Measurements from ENCODE around the gene CADPS2.

The CADPS2 gene

GRCh38 chr7:122736183-122736582 is 150.1 kb downstream of the CADPS2 start:
- TF ChIP-seq TAF1 (IDR thresholded peaks at IDR 0.05; ENCODE audit: borderline replicate concordance, insufficient read depth, low read length) (no peak), REST (IDR thresholded peaks at IDR 0.05; ENCODE audit: insufficient read depth in 1 of 2, low read depth in 2 of 2, low read length in 2 of 2) (no peak), POLR2AphosphoS5 (IDR thresholded peaks at IDR 0.05; ENCODE audit: low read depth, low read length) (no peak), SIN3A (IDR thresholded peaks at IDR 0.05; ENCODE audit: borderline replicate concordance, insufficient read depth, low read length) (no peak), FOXP2 (optimal IDR thresholded peaks at IDR 0.05; ENCODE audit: borderline replicate concordance, extremely low read depth, extremely low read length, insufficient read depth) (no peak)

GRCh38 chr7:122727759-122728158 is 158.5 kb downstream of the CADPS2 start:
- no peak for TF ChIP-seq FOXP2 (optimal IDR thresholded peaks at IDR 0.05; ENCODE audit: borderline replicate concordance, extremely low read depth, extremely low read length, insufficient read depth)
- no peak for TF ChIP-seq REST (IDR thresholded peaks at IDR 0.05; ENCODE audit: insufficient read depth in 1 of 2, low read depth in 2 of 2, low read length in 2 of 2)
- no peak for TF ChIP-seq POLR2AphosphoS5 (IDR thresholded peaks at IDR 0.05; ENCODE audit: low read depth, low read length)
- TF ChIP-seq TAF1 (IDR thresholded peaks at IDR 0.05; ENCODE audit: borderline replicate concordance, insufficient read depth, low read length), result no peak
- no peak for TF ChIP-seq SIN3A (IDR thresholded peaks at IDR 0.05; ENCODE audit: borderline replicate concordance, insufficient read depth, low read length)

- TF ChIP-seq REST (IDR thresholded peaks at IDR 0.05; ENCODE audit: insufficient read depth in 1 of 2, low read depth in 2 of 2, low read length in 2 of 2), result no peak
- TF ChIP-seq SIN3A (IDR thresholded peaks at IDR 0.05; ENCODE audit: borderline replicate concordance, insufficient read depth, low read length), result no peak
- TF ChIP-seq POLR2AphosphoS5 (IDR thresholded peaks at IDR 0.05; ENCODE audit: low read depth, low read length), result no peak
- no peak for TF ChIP-seq FOXP2 (optimal IDR thresholded peaks at IDR 0.05; ENCODE audit: borderline replicate concordance, extremely low read depth, extremely low read length, insufficient read depth)
- no peak for TF ChIP-seq TAF1 (IDR thresholded peaks at IDR 0.05; ENCODE audit: borderline replicate concordance, insufficient read depth, low read length)
These were observed 158.9 kb downstream of the CADPS2 start for GRCh38 chr7:122727354-122727753.

GRCh38 chr7:122726881-122727280 is 159.4 kb downstream of the CADPS2 start:
- TF ChIP-seq TAF1 (IDR thresholded peaks at IDR 0.05; ENCODE audit: borderline replicate concordance, insufficient read depth, low read length) (no peak), POLR2AphosphoS5 (IDR thresholded peaks at IDR 0.05; ENCODE audit: low read depth, low read length) (no peak), SIN3A (IDR thresholded peaks at IDR 0.05; ENCODE audit: borderline replicate concordance, insufficient read depth, low read length) (no peak), FOXP2 (optimal IDR thresholded peaks at IDR 0.05; ENCODE audit: borderline replicate concordance, extremely low read depth, extremely low read length, insufficient read depth) (no peak), REST (IDR thresholded peaks at IDR 0.05; ENCODE audit: insufficient read depth in 1 of 2, low read depth in 2 of 2, low read length in 2 of 2) (no peak)

- TF ChIP-seq FOXP2 (optimal IDR thresholded peaks at IDR 0.05; ENCODE audit: borderline replicate concordance, extremely low read depth, extremely low read length, insufficient read depth), result no peak
- no peak for TF ChIP-seq POLR2AphosphoS5 (IDR thresholded peaks at IDR 0.05; ENCODE audit: low read depth, low read length)
- no peak for TF ChIP-seq REST (IDR thresholded peaks at IDR 0.05; ENCODE audit: insufficient read depth in 1 of 2, low read depth in 2 of 2, low read length in 2 of 2)
- no peak for TF ChIP-seq TAF1 (IDR thresholded peaks at IDR 0.05; ENCODE audit: borderline replicate concordance, insufficient read depth, low read length)
- TF ChIP-seq SIN3A (IDR thresholded peaks at IDR 0.05; ENCODE audit: borderline replicate concordance, insufficient read depth, low read length), result no peak
These were observed 161.9 kb downstream of the CADPS2 start for GRCh38 chr7:122724366-122724765.

Data from PFSK-1 (cell line).